ENCODE results near the gene ITPK1. TPM values are rescaled to one million over a fixed set of nuclear protein-coding genes. Genes with fewer than 3 reads are reported as not detected.

The ITPK1 gene
- total and polyA plus RNA-seq, 2 experiments from 2014 or later = 35.9 to 101 TPM

GRCh38 chr14:92976268-92976667 is 139.5 kb downstream of the ITPK1 start:
- peaks cover 56% of the 10 kb centered on the region for H3K36me3 Mint-ChIP-seq (ENCODE audit: low read depth)

GRCh38 chr14:92974541-92975345 is 141.0 kb downstream of the ITPK1 start:
- no peak for ATAC-seq
- Histone ChIP-seq H3K9me2 (ENCODE audit: insufficient read depth) (0 out of 2 replicates have a peak, but pooled peaks cover 2% of the 10 kb centered on the region), H3K36me3 (ENCODE audit: insufficient read depth) (0 out of 2 replicates have a peak, but pooled peaks cover 5% of the 10 kb centered on the region), H3K27ac (ENCODE audit: low read depth) (no peak overlapping the region), H3K4me1 (ENCODE audit: insufficient read depth) (peaks cover 18% of the 10 kb centered on the region), H2AFZ (no peak overlapping the region), H3K79me2 (replicated peaks; ENCODE audit: insufficient read depth) (peaks cover under 1% of the 10 kb centered on the region; the same call in 1 of the 2 replicates), H3F3A (replicated peaks; ENCODE audit: low read depth) (no peaks in the 10 kb centered on the region), H4K20me1 (replicated peaks; ENCODE audit: insufficient read depth) (no peaks in the 10 kb centered on the region; the same call in 1 of the 2 replicates), H3K4me2 (no peak overlapping the region), H3K4me3 (no peak overlapping the region), H3K27me3 (ENCODE audit: insufficient read depth) (no peaks in the 10 kb centered on the region)
- peaks cover 28% of the 10 kb centered on the region for H3K4me1 Mint-ChIP-seq
- DNase-seq (ENCODE audit: low spot score) = no peak
- H3K9me3 Mint-ChIP-seq = peaks cover 39% of the 10 kb centered on the region
- H3K4me3 Mint-ChIP-seq = no peak overlapping the region
- peaks cover 41% of the 10 kb centered on the region for H3K36me3 Mint-ChIP-seq (ENCODE audit: low read depth)
- peaks cover 24% of the 10 kb centered on the region for H3K27me3 Mint-ChIP-seq (ENCODE audit: insufficient read depth, low read depth, poor library complexity)
- no peak overlapping the region for H3K27ac Mint-ChIP-seq
- no peak for TF ChIP-seq CREB1 (CRISPR knock-in tag; IDR thresholded peaks at IDR 0.05; ENCODE audit: low read depth)
- TF ChIP-seq ZNF114 (CRISPR knock-in tag; IDR thresholded peaks at IDR 0.05) = no peak
- no peak for TF ChIP-seq REST (IDR thresholded peaks at IDR 0.05; ENCODE audit: unreplicated experiment)
- TF ChIP-seq NANOG (IDR thresholded peaks at IDR 0.05; ENCODE audit: borderline replicate concordance) = no peak
- TF ChIP-seq CTCF (conservative IDR thresholded peaks at IDR 0.05; ENCODE audit: low read depth in 2 of 2) = no peak
- no peak for TF ChIP-seq ZNF331 (CRISPR knock-in tag; IDR thresholded peaks at IDR 0.05; ENCODE audit: low read depth)
- TF ChIP-seq ETS1 (IDR thresholded peaks at IDR 0.05) = no peak
- no peak for TF ChIP-seq EZH2 (IDR thresholded peaks at IDR 0.05; ENCODE audit: low read depth, unreplicated experiment)
- no peak for TF ChIP-seq STAT1 (IDR thresholded peaks at IDR 0.05; ENCODE audit: unreplicated experiment)
- TF ChIP-seq EZH2phosphoT487 (IDR thresholded peaks at IDR 0.05; ENCODE audit: unreplicated experiment) = no peak

More at GRCh38 chr14:92976268-92976667, 139.5 kb downstream of the ITPK1 start:
- TF ChIP-seq ZNF331 (CRISPR knock-in tag; IDR thresholded peaks at IDR 0.05; ENCODE audit: low read depth) = peak; percentile 71
- no peak for TF ChIP-seq ZNF114 (CRISPR knock-in tag; IDR thresholded peaks at IDR 0.05)
- H3K27ac Mint-ChIP-seq = no peak overlapping the region
- Histone ChIP-seq H4K20me1 (replicated peaks; ENCODE audit: insufficient read depth) (no peaks in the 10 kb centered on the region; the same call in 1 of the 2 replicates), H3K79me2 (replicated peaks; ENCODE audit: insufficient read depth) (0 out of 2 replicates have a peak, but pooled peaks cover 3% of the 10 kb centered on the region), H2AFZ (no peak overlapping the region), H3K36me3 (ENCODE audit: insufficient read depth) (0 out of 2 replicates have a peak, but pooled peaks cover 9% of the 10 kb centered on the region), H3K4me2 (no peak overlapping the region), H3K4me3 (no peak overlapping the region), H3K9me2 (ENCODE audit: insufficient read depth) (0 out of 2 replicates have a peak, but pooled peaks cover 2% of the 10 kb centered on the region), H3K4me1 (ENCODE audit: insufficient read depth) (peaks cover 9% of the 10 kb centered on the region; the same call in 1 of the 2 replicates), H3K27ac (ENCODE audit: low read depth) (no peak overlapping the region), H3F3A (replicated peaks; ENCODE audit: low read depth) (no peaks in the 10 kb centered on the region), H3K27me3 (ENCODE audit: insufficient read depth) (no peaks in the 10 kb centered on the region)
- no peak for DNase-seq (ENCODE audit: low spot score)
- peaks cover 54% of the 10 kb centered on the region for H3K9me3 Mint-ChIP-seq
- H3K4me3 Mint-ChIP-seq = no peak overlapping the region
- H3K27me3 Mint-ChIP-seq (ENCODE audit: insufficient read depth, low read depth, poor library complexity) = peaks cover 26% of the 10 kb centered on the region
- no peak for ATAC-seq
- H3K4me1 Mint-ChIP-seq = peaks cover 17% of the 10 kb centered on the region

All from GM23338 (cell line).